NCI-H748 (cell line): ENCODE measurements around the gene YBX2.

Experiments used
- DNase-seq: peaks from one replicate; lab custom pipeline; 2025; ENCODE audit not compliant: unreplicated experiment; lab: John Stamatoyannopoulos, UW

Gene YBX2

GRCh38 chr17:7304179-7304578 lies 9.7 kb upstream of the YBX2 start:
- DNase-seq: no peak

GRCh38 chr17:7296189-7296861 lies 1.9 kb upstream of the YBX2 start:
- DNase-seq: peak; percentile 91

GRCh38 chr17:7295230-7296180 lies 1.1 kb upstream of the YBX2 start:
- DNase-seq: peak; percentile 43

GRCh38 chr17:7293816-7294613 lies 424 bp downstream of the YBX2 start:
- peak; percentile 91 for DNase-seq

GRCh38 chr17:7293159-7293558 lies 1.3 kb downstream of the YBX2 start:
- DNase-seq: peak; percentile 27

GRCh38 chr17:7292729-7293128 lies 1.7 kb downstream of the YBX2 start:
- no peak for DNase-seq

- no peak for DNase-seq
Observed at GRCh38 chr17:7292194-7292593, 2.2 kb downstream of the YBX2 start.

GRCh38 chr17:7290685-7291084 lies 3.8 kb downstream of the YBX2 start:
- DNase-seq: no peak

- no peak for DNase-seq
Observed at GRCh38 chr17:7290166-7290565, 4.3 kb downstream of the YBX2 start.

- no peak for DNase-seq
Observed at GRCh38 chr17:7289256-7290032, 5.0 kb downstream of the YBX2 start.

- DNase-seq: no peak
Observed at GRCh38 chr17:7285679-7286078, 8.8 kb downstream of the YBX2 start.

- no peak for DNase-seq
Observed at GRCh38 chr17:7284911-7285310, 9.5 kb downstream of the YBX2 start.

GRCh38 chr17:7283471-7284216 lies 10.8 kb downstream of the YBX2 start:
- no peak for DNase-seq

- no peak for DNase-seq
Observed at GRCh38 chr17:7282752-7283321, 11.6 kb downstream of the YBX2 start.

- DNase-seq: peak; percentile 60
Observed at GRCh38 chr17:7281953-7282751, 12.3 kb downstream of the YBX2 start.

- peak; percentile 98 for DNase-seq
Observed at GRCh38 chr17:7281074-7281952, 13.1 kb downstream of the YBX2 start, which contains the start of gene SLC2A4. Gene SLC2A4, plus strand, starts transcription at chr17:7281718. Its CDS starts 217 bp downstream, at chr17:7281935.

GRCh38 chr17:7280519-7281073 lies 13.8 kb downstream of the YBX2 start:
- DNase-seq: peak; percentile 91
